Activated CD8-positive, alpha-beta T cell treated with anti-CD3 and anti-CD28 coated beads for 36 hours (primary cell): ENCODE data around the gene CXADR. TPM values are rescaled to one million over a fixed set of nuclear protein-coding genes. Genes with fewer than 3 reads are reported as not detected.

Experiments
- ATAC-seq: fragments of 200-7000 bp; cut with Tn5 transposase; one replicate; pipeline ENCODE4 v1.10.0; 2021; ENCODE audit warnings: mild to moderate bottlenecking, moderate library complexity
- CTCF ChIA-PET: fragments of 350-600 bp; sonication (Branson Sonifier 250); formaldehyde crosslinking; loops from one replicate; lab custom pipeline; 2021; ENCODE audit warnings: antibody characterized with exemption; lab: Charles Lee
- POLR2A ChIA-PET: fragments of 350-600 bp; sonication (Branson Sonifier 250); formaldehyde crosslinking; loops from one replicate; lab custom pipeline; 2021; ENCODE audit warnings: antibody characterized with exemption; lab: Charles Lee
- DNase-seq: peaks from one replicate; pipeline ENCODE4 v3.0.0-alpha.2; 2020
- H3K27ac Mint-ChIP-seq: one replicate; pipeline ENCODE4 v1.8.0; 2021; ENCODE audit warnings: mild to moderate bottlenecking, mixed read lengths
- H3K27me3 Mint-ChIP-seq: one replicate; pipeline ENCODE4 v1.8.0; 2021; ENCODE audit warnings: mixed read lengths
- H3K36me3 Mint-ChIP-seq: one replicate; pipeline ENCODE4 v1.8.0; 2021; ENCODE audit warnings: low read depth, mixed read lengths
- H3K4me1 Mint-ChIP-seq: one replicate; pipeline ENCODE4 v1.8.0; 2021; ENCODE audit warnings: low read depth, mixed read lengths
- H3K4me3 Mint-ChIP-seq: one replicate; pipeline ENCODE4 v1.8.0; 2021; ENCODE audit warnings: mild to moderate bottlenecking, moderate library complexity, mixed read lengths
- H3K9me3 Mint-ChIP-seq: one replicate; pipeline ENCODE4 v1.8.0; 2021; ENCODE audit warnings: mixed read lengths
- intact Hi-C: fragments of 100-400 bp; cut with micrococcal nuclease; formaldehyde crosslinking; loops from one replicate; pipeline ENCODE4 v1.10.0; 2022
- total RNA-seq, 2 experiments: library from RNA; stranded (reverse); gene quantifications; one replicate each; pipeline ENCODE4 v1.2.3, GENCODE V29; 2021
- TF ChIP-seq, protein P1 (sequence below): fragments of 200-600 bp; IDR thresholded peaks from one replicate; pipeline ENCODE4 v1.8.0; 2022; ENCODE audit warnings: antibody characterized with exemption, mild to moderate bottlenecking

CXADR gene
- total RNA-seq, result under 1 TPM; 0.20 to 0.29 TPM

DNA sequence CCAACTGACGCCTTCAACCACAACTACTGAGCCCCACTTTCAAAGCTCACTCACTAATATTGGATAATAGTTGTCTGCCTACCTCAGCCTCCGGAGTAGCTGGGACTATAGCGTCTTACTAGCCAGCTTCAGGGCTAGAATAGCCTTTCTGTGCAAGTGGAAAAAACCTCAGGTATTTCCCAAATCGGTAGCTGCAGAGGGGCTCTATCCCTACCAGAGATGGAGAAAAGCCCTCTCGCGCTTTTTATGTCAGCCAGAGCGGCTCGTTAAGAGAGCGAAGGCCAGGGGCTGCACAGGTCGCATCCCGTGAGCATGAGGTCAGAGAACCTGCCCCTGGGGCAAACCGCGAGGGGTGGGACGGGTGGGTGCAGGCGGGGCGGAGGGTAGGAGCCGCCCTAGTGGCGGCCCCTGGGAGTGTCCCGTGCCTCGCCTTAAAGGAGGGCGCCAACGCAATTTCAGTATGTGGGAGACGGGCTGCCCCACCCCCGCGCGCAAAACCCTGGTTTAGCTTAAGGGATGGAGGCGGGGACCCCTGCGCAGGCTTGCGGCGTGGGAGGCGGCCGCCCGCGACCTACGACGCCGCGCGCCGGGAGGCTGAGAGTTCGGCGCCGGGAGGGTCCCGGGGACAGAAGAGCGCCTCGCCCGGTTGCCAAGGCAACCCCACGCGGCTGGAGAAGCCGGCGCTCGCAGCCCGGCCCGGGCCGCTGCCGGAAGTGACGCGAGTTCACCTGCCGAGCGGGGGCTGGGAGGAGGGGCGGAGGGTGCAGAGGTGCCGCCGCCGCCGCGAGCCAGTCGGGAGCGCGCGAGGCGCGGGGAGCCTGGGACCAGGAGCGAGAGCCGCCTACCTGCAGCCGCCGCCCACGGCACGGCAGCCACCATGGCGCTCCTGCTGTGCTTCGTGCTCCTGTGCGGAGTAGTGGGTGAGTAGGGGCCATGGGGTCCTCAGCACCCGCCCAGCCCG lies at the start of gene CXADR:
CXADR (plus strand) TSS at position 791 of the 961 bp plus-strand sequence; CDS start at position 878, 87 bp downstream.
- TF ChIP-seq, protein P1, sequence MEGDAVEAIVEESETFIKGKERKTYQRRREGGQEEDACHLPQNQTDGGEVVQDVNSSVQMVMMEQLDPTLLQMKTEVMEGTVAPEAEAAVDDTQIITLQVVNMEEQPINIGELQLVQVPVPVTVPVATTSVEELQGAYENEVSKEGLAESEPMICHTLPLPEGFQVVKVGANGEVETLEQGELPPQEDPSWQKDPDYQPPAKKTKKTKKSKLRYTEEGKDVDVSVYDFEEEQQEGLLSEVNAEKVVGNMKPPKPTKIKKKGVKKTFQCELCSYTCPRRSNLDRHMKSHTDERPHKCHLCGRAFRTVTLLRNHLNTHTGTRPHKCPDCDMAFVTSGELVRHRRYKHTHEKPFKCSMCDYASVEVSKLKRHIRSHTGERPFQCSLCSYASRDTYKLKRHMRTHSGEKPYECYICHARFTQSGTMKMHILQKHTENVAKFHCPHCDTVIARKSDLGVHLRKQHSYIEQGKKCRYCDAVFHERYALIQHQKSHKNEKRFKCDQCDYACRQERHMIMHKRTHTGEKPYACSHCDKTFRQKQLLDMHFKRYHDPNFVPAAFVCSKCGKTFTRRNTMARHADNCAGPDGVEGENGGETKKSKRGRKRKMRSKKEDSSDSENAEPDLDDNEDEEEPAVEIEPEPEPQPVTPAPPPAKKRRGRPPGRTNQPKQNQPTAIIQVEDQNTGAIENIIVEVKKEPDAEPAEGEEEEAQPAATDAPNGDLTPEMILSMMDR, result peak; percentile 63

GRCh38 chr21:17466166-17466565 lies 46.7 kb upstream of the CXADR start:
- POLR2A ChIA-PET, result no interaction called here
- ATAC-seq, result no peak
- Mint-ChIP-seq H3K36me3 (no peaks in the 10 kb centered on the region), H3K4me1 (no peaks in the 10 kb centered on the region), H3K4me3 (no peak overlapping the region), H3K9me3 (no peaks in the 10 kb centered on the region), H3K27ac (no peak overlapping the region), H3K27me3 (no peaks in the 10 kb centered on the region)
- TF ChIP-seq, protein P1, result no peak
- CTCF ChIA-PET, result no interaction called here
- intact Hi-C loops, result no loop called here
- DNase-seq, result no peak

More for the DNA sequence above, at the start of gene CXADR:
- peak within 1 kb of the TSS; percentile 82 for H3K4me3 Mint-ChIP-seq
- H3K27ac Mint-ChIP-seq, result no peak within 1 kb of the TSS
- peaks cover 17% of the 10 kb centered on the region for H3K4me1 Mint-ChIP-seq
- ChIA-PET CTCF (interaction anchor here (1.3 to 1.5 kb wide), 4 partner anchors 10 to 125 kb away, joined by 5 to 7 read pairs (median 6); no protein-coding TSS in a partner anchor), POLR2A (interaction anchor here (1.0 kb wide), 1 partner anchor 99 kb away, joined by 3 read pairs; no protein-coding TSS in a partner anchor)
- no peaks in the 10 kb centered on the region for H3K9me3 Mint-ChIP-seq
- no peaks in the 10 kb centered on the region for H3K36me3 Mint-ChIP-seq
- H3K27me3 Mint-ChIP-seq, result peaks cover 32% of the 10 kb centered on the region
- intact Hi-C loops, result no loop called here
- DNase-seq, result peak; percentile 78
- peak; percentile 92 for ATAC-seq

DNA sequence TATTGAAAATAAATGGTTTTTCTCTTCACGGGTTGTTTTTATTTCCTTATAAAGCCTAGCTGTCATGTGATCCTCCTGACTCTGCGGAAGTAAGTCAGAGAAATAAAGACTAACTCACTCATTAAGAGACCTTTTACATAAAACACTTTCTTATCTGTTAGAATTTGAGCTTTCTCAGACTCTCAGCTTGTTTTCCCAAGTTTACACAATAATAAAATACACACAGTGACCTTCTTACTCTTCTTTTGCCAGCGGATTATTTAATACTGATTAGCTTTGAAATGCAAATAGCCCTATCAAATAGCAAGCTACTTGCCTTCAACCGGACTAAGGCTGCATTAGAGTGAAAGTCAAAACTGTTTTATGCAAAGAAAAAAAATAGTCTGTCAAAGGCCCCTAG lies 45.5 kb upstream of the CXADR start:
- POLR2A ChIA-PET, result no interaction called here

DNA sequence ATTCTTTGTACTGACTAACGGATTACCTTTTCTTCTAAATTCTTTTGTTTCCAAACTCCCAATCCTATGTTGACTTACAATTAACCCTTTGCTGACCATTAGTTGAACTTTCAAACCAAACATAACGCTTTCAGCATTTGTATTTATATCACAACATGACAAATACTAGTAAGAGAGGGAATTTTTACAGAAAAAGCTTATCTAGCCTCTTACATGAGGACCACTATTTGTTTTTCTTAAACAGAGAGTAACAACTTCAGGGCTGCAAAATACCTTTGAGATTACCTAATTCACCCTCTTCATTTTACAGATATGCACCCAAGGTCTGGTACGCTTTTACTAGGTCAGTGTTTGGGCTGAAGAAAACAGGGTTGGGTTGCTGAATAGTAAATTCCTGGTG lies 45.0 kb upstream of the CXADR start:
- Mint-ChIP-seq H3K36me3 (no peaks in the 10 kb centered on the region), H3K27ac (no peak overlapping the region), H3K4me1 (no peaks in the 10 kb centered on the region), H3K4me3 (no peak overlapping the region), H3K27me3 (peaks cover 2% of the 10 kb centered on the region), H3K9me3 (no peaks in the 10 kb centered on the region)
- ChIA-PET POLR2A (no interaction called here), CTCF (no interaction called here)
- DNase-seq (no peak), ATAC-seq (no peak)
- TF ChIP-seq, protein P1, result no peak
- intact Hi-C loops, result no loop called here

More for the DNA sequence above, 45.5 kb upstream of the CXADR start:
- H3K27ac Mint-ChIP-seq, result no peak overlapping the region
- H3K27me3 Mint-ChIP-seq, result no peaks in the 10 kb centered on the region
- no peak overlapping the region for H3K4me3 Mint-ChIP-seq
- CTCF ChIA-PET, result no interaction called here
- intact Hi-C loops, result no loop called here
- no peak for DNase-seq
- no peaks in the 10 kb centered on the region for H3K9me3 Mint-ChIP-seq
- TF ChIP-seq, protein P1, result no peak
- H3K4me1 Mint-ChIP-seq, result no peaks in the 10 kb centered on the region
- no peak for ATAC-seq
- H3K36me3 Mint-ChIP-seq, result no peaks in the 10 kb centered on the region

DNA sequence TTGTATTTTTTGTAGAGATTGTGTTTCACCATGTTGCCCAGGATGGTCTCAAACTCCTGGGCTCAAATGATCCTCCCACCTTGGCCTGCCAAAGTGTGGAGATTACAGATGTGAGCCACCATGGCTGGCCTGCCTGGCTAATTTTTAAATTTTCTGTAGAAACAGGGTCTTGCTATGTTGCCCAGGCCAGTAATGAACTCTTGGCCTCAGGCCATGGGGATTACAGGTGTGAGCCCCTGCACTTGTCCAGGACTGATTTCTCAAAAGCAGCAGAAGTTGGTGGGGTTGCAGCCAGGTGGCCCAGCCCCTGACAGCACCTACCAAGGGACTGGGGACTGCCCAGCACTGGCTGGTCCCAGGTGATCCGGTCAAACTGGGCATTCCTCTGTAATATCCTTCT lies 44.1 kb upstream of the CXADR start:
- no peak for ATAC-seq
- Mint-ChIP-seq H3K4me3 (no peak overlapping the region), H3K9me3 (no peaks in the 10 kb centered on the region), H3K27me3 (peaks cover 2% of the 10 kb centered on the region), H3K36me3 (no peaks in the 10 kb centered on the region), H3K27ac (no peak overlapping the region), H3K4me1 (no peaks in the 10 kb centered on the region)
- no peak for DNase-seq
- POLR2A ChIA-PET, result no interaction called here
- CTCF ChIA-PET, result no interaction called here
- TF ChIP-seq, protein P1, result no peak
- intact Hi-C loops, result no loop called here
